ENCODE data around the gene GRK2. TPM values are rescaled to one million over a fixed set of nuclear protein-coding genes. Genes with fewer than 3 reads are reported as not detected.
A peak's percentile ranks its signal among the peaks of the same experiment; 100 is the strongest.

The GRK2 gene
- total and polyA plus RNA-seq, 9 of the 15 experiments (the other 6 are each of a cell fraction or from before 2014, with no cell fraction given) = 0.24 to 95.8 (median 56.5) TPM

GRCh38 chr11:67288198-67288451, 21.9 kb downstream of the GRK2 start (continued):
- no peak for TF ChIP-seq ZBTB34 (CRISPR knock-in tag; IDR thresholded peaks at IDR 0.05)
- TF ChIP-seq ZNF766 (CRISPR knock-in tag; conservative IDR thresholded peaks at IDR 0.05) = no peak
- no peak for TF ChIP-seq GMEB1 (CRISPR knock-in tag; IDR thresholded peaks at IDR 0.05)
- TF ChIP-seq ZNF592 (IDR thresholded peaks at IDR 0.05) = peak; percentile 93
- TF ChIP-seq CTCF (IDR thresholded peaks at IDR 0.05 in 2 of 3, conservative IDR thresholded peaks at IDR 0.05 in 1 of 3; ENCODE audit: insufficient read depth in 2 of 3, low read depth in 1 of 3, low read length in 3 of 3) = no peak
- 0 out of 2 replicates have a peak, but pooled peaks have one; percentile 39 for TF ChIP-seq HIVEP1 (CRISPR knock-in tag; IDR thresholded peaks at IDR 0.05)
- peak; percentile 42; the same call in 1 of the 2 replicates for TF ChIP-seq USF2 (CRISPR knock-in tag; IDR thresholded peaks at IDR 0.05)
- no peak for TF ChIP-seq ARNT (IDR thresholded peaks at IDR 0.05)
- TF ChIP-seq OTX1 (CRISPR knock-in tag; IDR thresholded peaks at IDR 0.05) = peak; percentile 63; the same call in 1 of the 2 replicates
- TF ChIP-seq NR2F6 (CRISPR knock-in tag; IDR thresholded peaks at IDR 0.05) = no peak
- TF ChIP-seq CBFA2T2 (conservative IDR thresholded peaks at IDR 0.05) = no peak
- no peak for TF ChIP-seq ID3 (CRISPR knock-in tag; IDR thresholded peaks at IDR 0.05)
- 0 out of 2 replicates have a peak, but pooled peaks have one; percentile 21 for TF ChIP-seq ID3 (tag; IDR thresholded peaks at IDR 0.05)
- TF ChIP-seq ZBTB17 (CRISPR knock-in tag; IDR thresholded peaks at IDR 0.05) = peak; percentile 59; the same call in 1 of the 2 replicates
- TF ChIP-seq NONO (IDR thresholded peaks at IDR 0.05; ENCODE audit: low read depth in 2 of 2, low read length in 1 of 2) = no peak
- TF ChIP-seq BRD4 (IDR thresholded peaks at IDR 0.05) = peak; percentile 28; the same call in 1 of the 2 replicates

Data from K562 (cell line).